Osteocyte (in vitro differentiated cells): ENCODE results near the gene LDLR. TPM values are rescaled to one million over a fixed set of nuclear protein-coding genes. Genes with fewer than 3 reads are reported as not detected.
A peak's percentile ranks its signal among the peaks of the same experiment; 100 is the strongest.

Experiments
- DNase-seq: peaks from one replicate; pipeline ENCODE4 v3.0.0; 2021; ENCODE audit warnings: mixed read lengths; ENCODE audit not compliant: unreplicated experiment; ENCODE audit errors: extremely low spot score
- H3K27ac Mint-ChIP-seq: one replicate; pipeline ENCODE4 v1.8.0; 2021; ENCODE audit warnings: mild to moderate bottlenecking, mixed read lengths; ENCODE audit not compliant: unreplicated experiment
- H3K27me3 Mint-ChIP-seq: one replicate; pipeline ENCODE4 v1.8.0; 2021; ENCODE audit warnings: mixed read lengths; ENCODE audit not compliant: unreplicated experiment
- H3K36me3 Mint-ChIP-seq: one replicate; pipeline ENCODE4 v1.8.0; 2021; ENCODE audit warnings: mixed read lengths; ENCODE audit not compliant: unreplicated experiment
- H3K4me1 Mint-ChIP-seq: one replicate; pipeline ENCODE4 v1.8.0; 2021; ENCODE audit warnings: mixed read lengths; ENCODE audit not compliant: unreplicated experiment
- H3K4me3 Mint-ChIP-seq: one replicate; pipeline ENCODE4 v1.8.0; 2021; ENCODE audit warnings: mild to moderate bottlenecking, moderate library complexity, mixed read lengths; ENCODE audit not compliant: unreplicated experiment
- H3K9me3 Mint-ChIP-seq: one replicate; pipeline ENCODE4 v1.8.0; 2021; ENCODE audit warnings: mixed read lengths; ENCODE audit not compliant: unreplicated experiment
- CTCF ChIP-seq: fragments of 200-600 bp; sonication (generic); IDR thresholded peaks from 2 replicates; pipeline ENCODE4 v1.5.0; 2021; ENCODE audit warnings: antibody characterized with exemption, mild to moderate bottlenecking, moderate library complexity
- total RNA-seq: library from RNA; stranded (reverse); gene quantifications from 2 replicates; pipeline ENCODE4 v1.2.1, GENCODE V29; 2021

Gene LDLR
- total RNA-seq, 1 donor from 2014 or later = 96.9 TPM

GRCh38 chr19:11105014-11105636 lies 15.9 kb downstream of the LDLR start:
- Mint-ChIP-seq H3K4me3 (no peak overlapping the region), H3K27me3 (no peaks in the 10 kb centered on the region), H3K4me1 (peaks cover 3% of the 10 kb centered on the region), H3K27ac (no peak overlapping the region), H3K36me3 (peaks cover 35% of the 10 kb centered on the region), H3K9me3 (no peaks in the 10 kb centered on the region)
- TF ChIP-seq CTCF = no peak
- DNase-seq = no peak

- TF ChIP-seq CTCF = no peak
- H3K4me3 Mint-ChIP-seq = no peak overlapping the region
- no peaks in the 10 kb centered on the region for H3K27me3 Mint-ChIP-seq
- no peaks in the 10 kb centered on the region for H3K4me1 Mint-ChIP-seq
- no peaks in the 10 kb centered on the region for H3K9me3 Mint-ChIP-seq
- H3K36me3 Mint-ChIP-seq = peaks cover 40% of the 10 kb centered on the region
- peak overlapping the region; percentile 31 for H3K27ac Mint-ChIP-seq
- no peak for DNase-seq
These were observed 17.2 kb downstream of the LDLR start for GRCh38 chr19:11106477-11106876.

GRCh38 chr19:11108746-11109145 lies 19.5 kb downstream of the LDLR start:
- Mint-ChIP-seq H3K36me3 (peaks cover 39% of the 10 kb centered on the region), H3K9me3 (no peaks in the 10 kb centered on the region), H3K4me1 (no peaks in the 10 kb centered on the region), H3K27me3 (no peaks in the 10 kb centered on the region), H3K27ac (no peak overlapping the region), H3K4me3 (no peak overlapping the region)
- no peak for DNase-seq
- TF ChIP-seq CTCF = no peak

GRCh38 chr19:11111117-11111770 lies 22.0 kb downstream of the LDLR start:
- H3K4me3 Mint-ChIP-seq = no peak overlapping the region
- DNase-seq = no peak
- no peak overlapping the region for H3K27ac Mint-ChIP-seq
- H3K4me1 Mint-ChIP-seq = no peaks in the 10 kb centered on the region
- TF ChIP-seq CTCF = no peak
- H3K27me3 Mint-ChIP-seq = no peaks in the 10 kb centered on the region
- H3K9me3 Mint-ChIP-seq = no peaks in the 10 kb centered on the region
- H3K36me3 Mint-ChIP-seq = peaks cover 46% of the 10 kb centered on the region

- Mint-ChIP-seq H3K4me3 (no peak overlapping the region), H3K4me1 (no peaks in the 10 kb centered on the region), H3K36me3 (peaks cover 47% of the 10 kb centered on the region), H3K9me3 (no peaks in the 10 kb centered on the region), H3K27me3 (no peaks in the 10 kb centered on the region), H3K27ac (no peak overlapping the region)
- no peak for TF ChIP-seq CTCF
- DNase-seq = no peak
These were observed 22.5 kb downstream of the LDLR start for GRCh38 chr19:11111771-11112144.
